Measurements from ENCODE around the gene PLK4.
"Not testable (repeated sequence)": the region's sequence is repeated elsewhere in the genome, so short reads cannot be mapped to it uniquely, and the experiment has no call there.

Gene PLK4

DNA sequence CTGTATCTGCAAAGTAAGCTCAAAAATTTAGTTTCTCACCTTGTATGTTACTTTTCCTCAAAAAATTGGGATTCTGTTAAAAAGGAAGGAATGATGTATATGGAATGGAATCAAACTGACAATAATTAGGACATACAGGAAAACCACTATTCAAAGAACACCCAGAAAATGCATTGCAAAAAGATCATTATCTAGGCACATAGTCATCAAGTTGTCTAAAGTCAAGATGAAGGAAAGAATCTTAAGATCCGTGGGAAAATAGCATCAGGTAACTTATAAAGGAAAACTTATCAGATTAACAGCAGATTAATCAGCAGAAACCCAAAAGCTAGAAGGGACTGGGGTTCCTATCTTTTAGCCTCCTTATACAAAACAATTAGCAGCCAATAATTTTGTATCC is 23.1 kb upstream of the PLK4 start:
- Histone ChIP-seq H3K4me1 (ENCODE audit: insufficient read depth, low read length) (peaks cover 8% of the 10 kb centered on the region; the same call in 1 of the 2 replicates), H3K9ac (ENCODE audit: low read depth, low read length) (no peak overlapping the region), H3K36me3 (ENCODE audit: insufficient read depth, low read depth, low read length) (no peaks in the 10 kb centered on the region), H3K27me3 (ENCODE audit: insufficient read depth, low read length) (no peaks in the 10 kb centered on the region), H3K9me3 (ENCODE audit: insufficient read depth, low read depth, low read length) (peaks cover 4% of the 10 kb centered on the region; the same call in 1 of the 2 replicates), H3K27ac (ENCODE audit: low read length) (no peak overlapping the region), H3K4me3 (ENCODE audit: low read length) (no peak overlapping the region)

DNA sequence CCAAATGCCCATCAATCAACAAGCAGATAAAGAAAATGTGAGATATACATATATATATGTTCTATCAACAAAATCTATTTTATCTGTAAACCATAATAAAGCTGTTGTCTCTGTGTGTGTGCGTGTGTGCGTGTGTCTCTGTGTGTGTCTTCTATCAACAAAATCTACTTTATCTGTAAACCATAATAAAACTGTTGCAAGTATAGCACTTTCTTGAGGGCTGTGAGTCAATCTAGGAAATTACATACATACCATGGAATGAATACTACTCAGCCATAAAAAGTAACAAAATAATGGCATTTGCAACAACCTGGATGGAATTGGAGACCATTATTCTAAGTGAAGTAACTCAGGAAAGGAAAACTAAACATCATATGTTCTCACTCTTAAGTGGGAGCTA is 12.5 kb upstream of the PLK4 start:
- H3K9me3 ChIP-seq (ENCODE audit: insufficient read depth, low read depth, low read length): no peaks in the 10 kb centered on the region
- no peak overlapping the region for H3K4me3 ChIP-seq (ENCODE audit: low read length)
- H3K27me3 ChIP-seq (ENCODE audit: insufficient read depth, low read length): no peaks in the 10 kb centered on the region
- no peaks in the 10 kb centered on the region for H3K36me3 ChIP-seq (ENCODE audit: insufficient read depth, low read depth, low read length)
- no peak overlapping the region for H3K27ac ChIP-seq (ENCODE audit: low read length)
- H3K9ac ChIP-seq (ENCODE audit: low read depth, low read length): no peak overlapping the region
- H3K4me1 ChIP-seq (ENCODE audit: insufficient read depth, low read length): no peaks in the 10 kb centered on the region

DNA sequence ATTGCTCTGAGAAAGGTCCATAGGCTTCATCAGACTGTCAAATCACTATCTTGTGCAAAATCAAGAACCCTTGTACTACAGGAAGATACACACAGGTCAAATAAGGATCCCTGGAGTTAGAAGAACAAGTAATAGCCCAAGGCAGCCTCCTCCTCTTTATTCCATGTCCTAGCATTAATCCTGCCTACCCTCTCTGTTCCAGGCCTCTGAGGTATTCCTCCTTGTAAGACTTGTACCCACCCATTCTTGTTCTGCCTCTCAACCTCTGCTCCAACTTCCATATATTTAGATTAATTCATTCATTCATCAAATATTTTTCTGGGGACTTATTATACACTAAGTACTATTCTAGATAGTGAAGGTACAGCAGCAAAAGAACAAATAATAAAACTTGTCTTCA is 10.4 kb upstream of the PLK4 start:
- Histone ChIP-seq H3K4me3 (ENCODE audit: low read length) (no peak overlapping the region), H3K9me3 (ENCODE audit: insufficient read depth, low read depth, low read length) (no peaks in the 10 kb centered on the region), H3K27me3 (ENCODE audit: insufficient read depth, low read length) (no peaks in the 10 kb centered on the region), H3K36me3 (ENCODE audit: insufficient read depth, low read depth, low read length) (no peaks in the 10 kb centered on the region; the same call in 1 of the 2 replicates), H3K4me1 (ENCODE audit: insufficient read depth, low read length) (no peaks in the 10 kb centered on the region), H3K27ac (ENCODE audit: low read length) (no peak overlapping the region), H3K9ac (ENCODE audit: low read depth, low read length) (no peak overlapping the region)

DNA sequence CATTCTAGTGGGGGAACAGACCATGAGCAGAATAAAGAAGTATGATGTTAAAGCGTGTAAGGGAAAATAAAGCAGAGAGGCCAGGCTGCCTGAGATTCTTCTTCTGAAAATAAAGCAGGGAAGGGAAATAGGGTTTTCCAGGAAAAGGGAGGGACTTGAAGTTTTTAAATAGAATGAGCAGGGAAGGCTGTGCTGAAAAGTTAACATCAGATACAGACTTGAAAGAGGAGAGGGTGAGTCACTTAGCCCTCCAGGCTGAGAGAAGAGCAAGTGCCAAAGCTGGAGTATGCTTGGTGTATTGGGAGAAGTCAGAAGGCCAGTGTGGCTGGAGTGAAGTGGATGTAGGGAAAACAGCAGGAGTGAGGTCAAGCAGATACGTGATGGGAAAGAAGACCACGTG is 10.0 kb upstream of the PLK4 start:
- Histone ChIP-seq H3K27ac (ENCODE audit: low read length) (no peak overlapping the region), H3K4me3 (ENCODE audit: low read length) (no peak overlapping the region), H3K27me3 (ENCODE audit: insufficient read depth, low read length) (no peaks in the 10 kb centered on the region), H3K9me3 (ENCODE audit: insufficient read depth, low read depth, low read length) (no peaks in the 10 kb centered on the region), H3K4me1 (ENCODE audit: insufficient read depth, low read length) (no peaks in the 10 kb centered on the region), H3K9ac (ENCODE audit: low read depth, low read length) (no peak overlapping the region), H3K36me3 (ENCODE audit: insufficient read depth, low read depth, low read length) (no peaks in the 10 kb centered on the region; the same call in 1 of the 2 replicates)

DNA sequence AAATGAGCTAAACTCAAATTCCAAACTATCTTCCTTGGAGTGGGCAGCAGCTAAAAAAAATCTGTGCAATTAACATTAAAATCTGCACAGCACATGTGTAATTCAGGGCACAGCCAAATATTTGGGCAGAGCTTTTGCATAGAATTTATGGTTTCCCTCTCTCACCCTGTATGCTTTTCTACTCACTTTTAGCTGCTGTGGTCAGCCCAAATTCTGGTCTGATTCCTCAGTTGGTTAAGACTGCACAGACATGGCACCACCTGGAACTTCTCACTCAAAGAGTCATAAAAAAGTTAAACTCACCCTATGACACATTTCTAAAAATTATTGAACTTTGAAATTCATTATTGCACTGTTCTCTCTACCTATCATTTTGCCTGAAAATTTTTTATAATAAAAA is 4.9 kb upstream of the PLK4 start:
- H3K27me3 ChIP-seq (ENCODE audit: insufficient read depth, low read length): no peaks in the 10 kb centered on the region
- no peak overlapping the region for H3K9ac ChIP-seq (ENCODE audit: low read depth, low read length)

DNA sequence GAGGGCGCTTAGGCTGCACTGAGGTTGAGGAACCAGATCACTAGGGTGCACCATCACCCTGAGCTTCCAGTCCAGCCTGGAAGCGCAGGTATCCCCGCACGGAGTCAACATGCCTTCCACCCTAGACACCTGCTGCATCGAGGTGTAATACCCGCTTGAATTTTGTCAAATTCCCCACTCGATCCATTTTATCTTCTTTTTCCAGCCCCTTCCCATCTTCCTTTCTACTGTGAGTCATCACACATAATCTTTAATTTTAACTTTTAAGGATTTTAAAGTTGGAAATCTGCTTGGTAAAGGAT is 821 bp downstream of the PLK4 start:
- H3K4me1 ChIP-seq (ENCODE audit: insufficient read depth, low read length): no peaks in the 10 kb centered on the region
- H3K27me3 ChIP-seq (ENCODE audit: insufficient read depth, low read length): no peaks in the 10 kb centered on the region
- H3K36me3 ChIP-seq (ENCODE audit: insufficient read depth, low read depth, low read length): peaks cover 47% of the 10 kb centered on the region
- peak overlapping the region; percentile 100 for H3K9ac ChIP-seq (ENCODE audit: low read depth, low read length)
- peak overlapping the region; percentile 99 for H3K4me3 ChIP-seq (ENCODE audit: low read length)
- no peaks in the 10 kb centered on the region for H3K9me3 ChIP-seq (ENCODE audit: insufficient read depth, low read depth, low read length)
- peak overlapping the region; percentile 99 for H3K27ac ChIP-seq (ENCODE audit: low read length)

More for the DNA sequence above, 4.9 kb upstream of the PLK4 start:
- no peaks in the 10 kb centered on the region for H3K9me3 ChIP-seq (ENCODE audit: insufficient read depth, low read depth, low read length)
- H3K4me3 ChIP-seq (ENCODE audit: low read length): no peak overlapping the region
- no peaks in the 10 kb centered on the region for H3K4me1 ChIP-seq (ENCODE audit: insufficient read depth, low read length)
- no peak overlapping the region for H3K27ac ChIP-seq (ENCODE audit: low read length)
- no peaks in the 10 kb centered on the region; the same call in 1 of the 2 replicates for H3K36me3 ChIP-seq (ENCODE audit: insufficient read depth, low read depth, low read length)

DNA sequence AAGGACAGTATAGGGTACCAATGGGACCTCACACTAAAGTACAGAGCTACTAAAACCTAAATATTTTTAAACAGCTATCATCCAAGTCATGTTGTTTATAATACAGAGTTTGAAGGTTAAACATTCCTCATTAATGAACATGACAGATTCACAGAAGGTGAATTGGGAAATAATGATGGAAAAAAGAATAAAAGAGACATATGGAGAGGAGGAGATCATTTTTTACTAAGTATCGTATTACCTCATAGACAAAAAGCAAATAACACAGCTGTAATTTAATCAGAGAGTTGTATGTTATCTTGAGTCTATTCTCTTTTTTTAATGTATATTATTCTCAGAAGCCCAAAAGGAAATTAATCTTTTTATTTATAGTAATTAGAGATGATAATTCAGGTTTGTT is 7.9 kb downstream of the PLK4 start:
- H3K27me3 ChIP-seq (ENCODE audit: insufficient read depth, low read length): no peaks in the 10 kb centered on the region

DNA sequence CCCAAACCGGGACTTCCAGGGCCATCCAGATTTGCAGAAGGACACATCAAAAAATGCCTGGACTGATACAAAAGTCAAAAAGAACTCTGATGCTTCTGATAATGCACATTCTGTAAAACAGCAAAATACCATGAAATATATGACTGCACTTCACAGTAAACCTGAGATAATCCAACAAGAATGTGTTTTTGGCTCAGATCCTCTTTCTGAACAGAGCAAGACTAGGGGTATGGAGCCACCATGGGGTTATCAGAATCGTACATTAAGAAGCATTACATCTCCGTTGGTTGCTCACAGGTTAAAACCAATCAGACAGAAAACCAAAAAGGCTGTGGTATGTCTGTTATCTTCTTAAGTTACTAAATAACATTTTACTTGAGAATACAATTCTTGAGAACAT is 9.2 kb downstream of the PLK4 start:
- no peak overlapping the region for H3K9ac ChIP-seq (ENCODE audit: low read depth, low read length)
- peaks cover 99% of the 10 kb centered on the region for H3K36me3 ChIP-seq (ENCODE audit: insufficient read depth, low read depth, low read length)
- H3K9me3 ChIP-seq (ENCODE audit: insufficient read depth, low read depth, low read length): no peaks in the 10 kb centered on the region
- no peak overlapping the region for H3K27ac ChIP-seq (ENCODE audit: low read length)
- H3K4me3 ChIP-seq (ENCODE audit: low read length): no peak overlapping the region
- no peaks in the 10 kb centered on the region for H3K27me3 ChIP-seq (ENCODE audit: insufficient read depth, low read length)
- H3K4me1 ChIP-seq (ENCODE audit: insufficient read depth, low read length): no peaks in the 10 kb centered on the region

More for the DNA sequence above, 7.9 kb downstream of the PLK4 start:
- no peaks in the 10 kb centered on the region for H3K4me1 ChIP-seq (ENCODE audit: insufficient read depth, low read length)
- no peaks in the 10 kb centered on the region for H3K9me3 ChIP-seq (ENCODE audit: insufficient read depth, low read depth, low read length)
- no peak overlapping the region for H3K27ac ChIP-seq (ENCODE audit: low read length)
- no peak overlapping the region for H3K4me3 ChIP-seq (ENCODE audit: low read length)
- H3K36me3 ChIP-seq (ENCODE audit: insufficient read depth, low read depth, low read length): peaks cover 99% of the 10 kb centered on the region
- H3K9ac ChIP-seq (ENCODE audit: low read depth, low read length): no peak overlapping the region

DNA sequence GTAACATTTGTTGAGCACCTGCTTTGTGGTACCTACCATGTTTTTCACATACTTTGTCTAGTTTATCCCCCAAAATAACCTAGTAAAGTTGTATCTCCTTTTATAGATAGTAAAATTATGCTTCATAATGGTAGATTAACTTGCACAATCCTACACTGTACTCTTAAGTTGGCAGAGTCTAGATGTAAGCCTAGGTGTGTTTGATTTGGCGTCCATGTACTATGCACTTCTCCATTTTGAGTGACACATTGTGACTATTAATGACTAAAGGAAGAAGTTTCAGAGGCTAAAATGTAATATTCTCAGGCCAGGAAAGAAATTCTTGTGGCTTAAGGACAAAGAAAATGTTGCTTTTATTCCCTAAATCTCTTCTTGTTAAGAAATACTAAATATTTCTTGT is 15.4 kb downstream of the PLK4 start:
- peaks cover 72% of the 10 kb centered on the region for H3K36me3 ChIP-seq (ENCODE audit: insufficient read depth, low read depth, low read length)
- H3K27me3 ChIP-seq (ENCODE audit: insufficient read depth, low read length): no peaks in the 10 kb centered on the region
- H3K27ac ChIP-seq (ENCODE audit: low read length): no peak overlapping the region
- H3K9ac ChIP-seq (ENCODE audit: low read depth, low read length): no peak overlapping the region
- no peak overlapping the region for H3K4me3 ChIP-seq (ENCODE audit: low read length)
- no peaks in the 10 kb centered on the region for H3K9me3 ChIP-seq (ENCODE audit: insufficient read depth, low read depth, low read length)
- H3K4me1 ChIP-seq (ENCODE audit: insufficient read depth, low read length): no peaks in the 10 kb centered on the region

DNA sequence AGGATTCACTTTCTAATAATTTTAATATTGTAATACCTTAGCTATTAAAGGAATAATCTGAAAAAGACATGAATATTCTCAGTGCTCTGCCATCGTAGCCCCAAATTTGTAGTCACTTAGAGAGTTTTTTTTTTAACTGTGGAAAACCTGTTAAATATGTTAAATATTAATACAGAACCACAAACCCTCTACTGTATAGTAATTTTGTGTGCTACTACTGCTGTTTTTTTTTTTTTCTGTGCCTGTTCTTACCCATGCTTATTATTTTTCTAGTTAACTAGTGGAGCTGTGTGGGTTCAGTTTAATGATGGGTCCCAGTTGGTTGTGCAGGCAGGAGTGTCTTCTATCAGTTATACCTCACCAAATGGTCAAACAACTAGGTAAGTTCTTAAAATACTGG is 15.8 kb downstream of the PLK4 start:
- H3K36me3 ChIP-seq (ENCODE audit: insufficient read depth, low read depth, low read length): peaks cover 67% of the 10 kb centered on the region
- H3K9ac ChIP-seq (ENCODE audit: low read depth, low read length): no peak overlapping the region
- no peaks in the 10 kb centered on the region for H3K9me3 ChIP-seq (ENCODE audit: insufficient read depth, low read depth, low read length)
- H3K4me1 ChIP-seq (ENCODE audit: insufficient read depth, low read length): no peaks in the 10 kb centered on the region
- no peaks in the 10 kb centered on the region for H3K27me3 ChIP-seq (ENCODE audit: insufficient read depth, low read length)
- H3K4me3 ChIP-seq (ENCODE audit: low read length): no peak overlapping the region
- no peak overlapping the region for H3K27ac ChIP-seq (ENCODE audit: low read length)

DNA sequence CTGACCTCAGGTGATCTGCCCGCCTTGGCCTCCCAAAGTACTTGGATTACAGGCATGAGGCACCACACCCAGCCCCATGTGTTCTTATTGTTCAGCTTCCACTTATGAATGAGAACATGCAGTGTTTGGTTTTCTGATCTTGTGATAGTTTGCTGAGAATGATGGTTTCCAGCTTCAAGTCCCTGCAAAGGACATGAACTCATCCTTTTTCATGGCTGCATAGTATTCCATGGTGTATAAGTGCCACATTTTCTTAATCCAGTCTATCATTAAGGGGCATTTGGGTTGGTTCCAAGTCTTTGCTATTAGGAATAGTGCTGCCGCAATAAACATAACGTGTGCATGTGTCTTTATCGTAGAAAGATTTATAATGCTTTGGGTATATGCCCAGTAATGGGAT is 19.0 kb downstream of the PLK4 start:
- not testable (repeated sequence) for H3K9me3 ChIP-seq (ENCODE audit: insufficient read depth, low read depth, low read length); H3K9ac ChIP-seq (ENCODE audit: low read depth, low read length); H3K4me3 ChIP-seq (ENCODE audit: low read length); H3K4me1 ChIP-seq (ENCODE audit: insufficient read depth, low read length); H3K27me3 ChIP-seq (ENCODE audit: insufficient read depth, low read length); H3K27ac ChIP-seq (ENCODE audit: low read length)
- H3K36me3 ChIP-seq (ENCODE audit: insufficient read depth, low read depth, low read length): peaks cover 36% of the 10 kb centered on the region

DNA sequence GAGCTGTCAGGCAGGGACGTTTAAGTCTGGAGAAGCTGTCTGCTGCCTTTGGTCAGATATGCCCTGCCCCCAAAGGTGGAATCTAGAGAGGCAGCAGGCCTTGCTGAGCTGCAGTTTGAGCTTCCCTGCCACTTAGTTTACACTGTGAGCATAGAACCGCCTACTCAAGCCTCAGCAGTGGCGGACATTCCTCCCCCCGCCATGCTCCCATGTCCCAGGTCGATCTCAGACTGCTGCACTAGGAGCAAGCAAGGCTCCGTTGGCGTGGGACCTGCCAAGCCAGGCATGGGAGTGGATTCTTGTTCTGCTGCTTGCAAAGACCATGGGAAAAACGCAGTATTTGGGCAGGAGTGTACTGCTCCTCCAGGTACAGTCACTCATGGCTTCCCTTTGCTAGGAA is 24.3 kb downstream of the PLK4 start:
- Histone ChIP-seq H3K9me3 (ENCODE audit: insufficient read depth, low read depth, low read length) (no peaks in the 10 kb centered on the region), H3K4me3 (ENCODE audit: low read length) (no peak overlapping the region), H3K36me3 (ENCODE audit: insufficient read depth, low read depth, low read length) (no peaks in the 10 kb centered on the region), H3K27me3 (ENCODE audit: insufficient read depth, low read length) (no peaks in the 10 kb centered on the region), H3K9ac (ENCODE audit: low read depth, low read length) (no peak overlapping the region), H3K4me1 (ENCODE audit: insufficient read depth, low read length) (no peaks in the 10 kb centered on the region), H3K27ac (ENCODE audit: low read length) (no peak overlapping the region)

DNA sequence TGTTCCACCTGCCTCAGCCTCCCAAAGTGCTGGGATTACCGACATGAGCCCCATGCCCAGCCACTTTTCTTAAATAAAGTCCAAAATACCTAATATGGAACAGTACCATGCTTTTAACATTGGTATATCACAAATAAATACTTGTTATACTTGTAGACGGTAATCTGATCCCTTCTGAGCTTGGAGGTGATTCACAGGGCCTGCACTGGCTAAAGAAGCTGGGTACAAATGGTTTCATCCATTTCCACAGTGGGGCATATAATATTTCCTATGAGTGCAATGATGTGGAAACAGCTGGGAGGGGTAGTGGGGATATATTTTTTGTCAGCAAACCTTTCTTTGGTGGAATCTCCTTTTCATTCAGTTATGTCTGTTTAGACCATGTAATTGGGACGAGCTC is 35.8 kb downstream of the PLK4 start:
- Histone ChIP-seq H3K36me3 (ENCODE audit: insufficient read depth, low read depth, low read length) (peaks cover 32% of the 10 kb centered on the region), H3K4me1 (ENCODE audit: insufficient read depth, low read length) (no peaks in the 10 kb centered on the region), H3K27me3 (ENCODE audit: insufficient read depth, low read length) (no peaks in the 10 kb centered on the region), H3K9ac (ENCODE audit: low read depth, low read length) (no peak overlapping the region), H3K27ac (ENCODE audit: low read length) (no peak overlapping the region), H3K9me3 (ENCODE audit: insufficient read depth, low read depth, low read length) (no peaks in the 10 kb centered on the region), H3K4me3 (ENCODE audit: low read length) (no peak overlapping the region)

All from iPS-20b (cell line).